CD4-positive, CD25-positive, alpha-beta regulatory T cell (primary cell): Measurements from ENCODE around the gene CXCL14. TPM values are rescaled to one million over a fixed set of nuclear protein-coding genes. Genes with fewer than 3 reads are reported as not detected.

Experiments
- ATAC-seq, 2 donors: fragments of 150-1000 bp; cut with Tn5 transposase; one replicate each; pipeline ENCODE4 v1.10.0; 2021; ENCODE audit warnings: low read depth in 2 of 2, moderate number of reproducible peaks in 2 of 2, moderate library complexity in 1 of 2
- DNase-seq, 3 donors: peaks; one replicate each; pipeline versions ENCODE4 v3.0.0 to v3.0.0-alpha.2; 2012 to 2022; ENCODE audit warnings: mixed read lengths in 1 of 3
- H3K27ac ChIP-seq: one replicate; pipeline ENCODE4 v1.7.0; 2013; ENCODE audit warnings: mild to moderate bottlenecking, low read length; ENCODE audit not compliant: insufficient read depth, poor library complexity, severe bottlenecking
- H3K27me3 ChIP-seq: one replicate; pipeline ENCODE4 v1.7.0; 2013; ENCODE audit warnings: low read length; ENCODE audit not compliant: control insufficient read depth, insufficient read depth
- H3K36me3 ChIP-seq: one replicate; pipeline ENCODE4 v1.7.0; 2013; ENCODE audit warnings: mild to moderate bottlenecking, low read length, moderate library complexity; ENCODE audit not compliant: control insufficient read depth, insufficient read depth
- H3K4me1 ChIP-seq: 2 replicates; pipeline ENCODE4 v1.7.0; 2013; ENCODE audit warnings: mild to moderate bottlenecking, low read length; ENCODE audit not compliant: insufficient read depth, control insufficient read depth, poor library complexity, severe bottlenecking
- H3K4me3 ChIP-seq: one replicate; pipeline ENCODE4 v1.7.0; 2013; ENCODE audit warnings: low read depth, mild to moderate bottlenecking, low read length, moderate library complexity
- H3K9me3 ChIP-seq, 2 experiments: 1 replicate in 1 of 2; 2 replicates in 1 of 2; pipeline ENCODE4 v1.7.0; 2013; ENCODE audit warnings: low read length in 2 of 2, mild to moderate bottlenecking in 1 of 2, moderate library complexity in 1 of 2; ENCODE audit not compliant: control insufficient read depth in 2 of 2
- H3K27ac Mint-ChIP-seq, 3 donors: one replicate each; pipeline ENCODE4 v1.8.0; 2020 to 2022; ENCODE audit warnings: mild to moderate bottlenecking in 3 of 3, mixed read lengths in 3 of 3, moderate library complexity in 2 of 3
- H3K27me3 Mint-ChIP-seq: one replicate; pipeline ENCODE4 v1.8.0; 2022; ENCODE audit warnings: mild to moderate bottlenecking, mixed read lengths
- H3K36me3 Mint-ChIP-seq: one replicate; pipeline ENCODE4 v1.8.0; 2020; ENCODE audit warnings: mixed read lengths
- H3K4me1 Mint-ChIP-seq, 4 donors: one replicate each; pipeline ENCODE4 v1.8.0; 2020 to 2022; ENCODE audit warnings: mixed read lengths in 4 of 4, mild to moderate bottlenecking in 1 of 4
- H3K4me3 Mint-ChIP-seq, 4 donors: one replicate each; pipeline ENCODE4 v1.8.0; 2020 to 2022; ENCODE audit warnings: mild to moderate bottlenecking in 4 of 4, mixed read lengths in 4 of 4, moderate library complexity in 3 of 4
- H3K9me3 Mint-ChIP-seq, 7 donors: one replicate each; pipeline ENCODE4 v1.8.0; 2020 to 2022; ENCODE audit warnings: mixed read lengths in 7 of 7, mild to moderate bottlenecking in 3 of 7, moderate library complexity in 2 of 7
- polyA plus RNA-seq, 4 donors: library from polyadenylated mRNA; unstranded; fragments of 300-500 nt; fragmentation: Illumina TruSeq; gene quantifications; one replicate each; pipeline ENCODE4 v1.2.3, GENCODE V29; 2021
- total RNA-seq: library from RNA; stranded (reverse); gene quantifications from one replicate; pipeline ENCODE4 v1.2.3, GENCODE V29; 2022

The CXCL14 gene
- total and polyA plus RNA-seq, 5 donors from 2014 or later = not detected

DNA sequence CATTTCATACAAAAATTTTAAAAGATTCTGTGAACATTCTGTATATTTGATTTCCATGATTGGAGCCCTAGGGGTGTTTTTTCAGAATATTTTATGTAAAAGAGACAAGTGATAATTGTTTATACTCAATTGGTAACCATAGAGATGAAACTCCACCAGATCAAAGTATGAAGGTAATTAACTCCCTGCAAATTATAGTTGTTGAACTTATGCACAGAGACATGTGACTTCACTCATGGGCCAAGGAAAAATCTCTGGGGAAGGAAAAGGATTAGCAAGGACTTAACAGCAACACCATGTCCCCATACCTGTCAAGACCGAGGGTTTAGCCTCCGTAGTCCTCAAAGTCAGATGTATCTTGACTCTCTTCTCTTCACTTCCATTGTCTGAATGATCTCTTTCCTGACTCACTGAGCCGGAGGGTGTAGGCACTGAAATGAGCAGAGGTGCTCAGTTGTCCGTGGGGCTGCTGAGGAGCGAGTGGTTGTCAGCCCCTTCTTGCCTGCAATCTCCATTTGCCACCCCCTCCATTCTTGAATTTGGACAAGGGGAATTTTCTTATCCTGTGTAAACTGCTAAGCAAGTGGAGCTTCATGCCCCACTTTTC is 17.5 kb upstream of the CXCL14 start:
- H3K4me3 Mint-ChIP-seq = no peak overlapping the region
- H3K4me1 Mint-ChIP-seq = no peaks in the 10 kb centered on the region

DNA sequence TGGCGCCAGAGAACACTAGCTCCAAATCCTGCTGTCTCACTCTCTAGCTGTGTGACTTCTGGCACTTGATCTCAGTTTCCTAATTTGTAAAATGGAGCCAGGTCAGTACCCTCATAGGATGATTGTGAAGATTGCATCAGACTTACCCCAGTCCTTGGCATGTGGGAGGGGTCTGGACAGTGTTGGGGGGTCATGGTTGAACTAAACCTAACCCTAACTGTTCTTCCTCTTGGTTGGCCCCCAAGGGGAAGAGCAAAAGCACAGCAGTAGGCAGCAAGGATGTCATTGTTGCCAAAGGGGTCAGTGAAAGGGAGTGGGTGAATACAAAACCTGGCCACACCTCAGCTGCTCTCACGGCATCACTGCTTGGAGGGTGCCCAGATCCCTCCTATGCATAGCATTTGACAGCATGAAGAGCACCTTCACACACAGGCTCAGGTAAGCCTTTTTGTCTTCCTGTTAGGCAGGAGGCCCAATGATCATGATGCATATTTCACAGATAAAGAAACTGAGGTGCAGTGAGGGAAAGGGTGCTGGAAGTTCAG is 15.7 kb upstream of the CXCL14 start:
- Mint-ChIP-seq H3K27me3 (no peaks in the 10 kb centered on the region), H3K4me3 (no peak overlapping the region), H3K9me3 (peaks cover 0 to 4% (median 0%) of the 10 kb centered on the region in 7 donors), H3K4me1 (no peaks in the 10 kb centered on the region), H3K36me3 (no peaks in the 10 kb centered on the region), H3K27ac (no peak overlapping the region)
- Histone ChIP-seq H3K9me3 (no peaks in the 10 kb centered on the region), H3K36me3 (no peaks in the 10 kb centered on the region), H3K27ac (no peak overlapping the region), H3K4me1 (no peaks in the 10 kb centered on the region), H3K27me3 (no peaks in the 10 kb centered on the region), H3K4me3 (no peak overlapping the region)
- DNase-seq (no peak), ATAC-seq (no peak)

More for the DNA sequence above, 17.5 kb upstream of the CXCL14 start:
- no peaks in the 10 kb centered on the region for H3K27me3 ChIP-seq
- ATAC-seq (no peak), DNase-seq (no peak)
- Mint-ChIP-seq H3K36me3 (no peaks in the 10 kb centered on the region), H3K27ac (no peak overlapping the region), H3K9me3 (peaks cover 0 to 4% (median 0%) of the 10 kb centered on the region in 7 donors), H3K27me3 (no peaks in the 10 kb centered on the region)
- H3K36me3 ChIP-seq = no peaks in the 10 kb centered on the region
- H3K4me3 ChIP-seq = no peak overlapping the region
- H3K9me3 ChIP-seq = no peaks in the 10 kb centered on the region
- H3K27ac ChIP-seq = no peak overlapping the region
- H3K4me1 ChIP-seq = no peaks in the 10 kb centered on the region

DNA sequence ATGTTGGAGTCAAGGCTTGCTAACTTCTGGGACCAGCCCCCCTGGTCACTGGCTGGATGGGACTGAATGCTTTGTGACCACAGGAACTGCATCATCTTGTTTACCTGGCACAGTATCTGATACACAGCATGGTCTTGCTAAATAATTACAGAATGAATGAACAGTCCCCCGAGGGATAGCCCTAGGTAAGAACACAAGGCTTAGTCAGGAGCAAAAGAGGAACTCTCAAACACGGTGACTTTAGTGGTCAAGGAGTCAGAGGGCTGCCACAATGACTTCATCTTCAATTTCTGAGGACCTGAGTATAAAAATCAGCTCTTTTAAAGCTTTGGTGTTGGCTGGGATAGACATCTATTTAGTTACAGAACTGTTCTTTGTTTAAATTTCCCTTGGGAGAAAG is 15.1 kb upstream of the CXCL14 start:
- H3K9me3 Mint-ChIP-seq = peaks cover 0 to 4% (median 0%) of the 10 kb centered on the region in 7 donors
- no peaks in the 10 kb centered on the region for H3K36me3 ChIP-seq
- H3K4me3 ChIP-seq = no peak overlapping the region
- DNase-seq (no peak), ATAC-seq (no peak)
- no peaks in the 10 kb centered on the region for H3K4me1 Mint-ChIP-seq
- no peak overlapping the region for H3K4me3 Mint-ChIP-seq
- no peak overlapping the region for H3K27ac ChIP-seq
- H3K4me1 ChIP-seq = no peaks in the 10 kb centered on the region
- H3K36me3 Mint-ChIP-seq = no peaks in the 10 kb centered on the region
- no peaks in the 10 kb centered on the region for H3K27me3 Mint-ChIP-seq
- no peak overlapping the region for H3K27ac Mint-ChIP-seq
- no peaks in the 10 kb centered on the region for H3K9me3 ChIP-seq
- H3K27me3 ChIP-seq = no peaks in the 10 kb centered on the region

DNA sequence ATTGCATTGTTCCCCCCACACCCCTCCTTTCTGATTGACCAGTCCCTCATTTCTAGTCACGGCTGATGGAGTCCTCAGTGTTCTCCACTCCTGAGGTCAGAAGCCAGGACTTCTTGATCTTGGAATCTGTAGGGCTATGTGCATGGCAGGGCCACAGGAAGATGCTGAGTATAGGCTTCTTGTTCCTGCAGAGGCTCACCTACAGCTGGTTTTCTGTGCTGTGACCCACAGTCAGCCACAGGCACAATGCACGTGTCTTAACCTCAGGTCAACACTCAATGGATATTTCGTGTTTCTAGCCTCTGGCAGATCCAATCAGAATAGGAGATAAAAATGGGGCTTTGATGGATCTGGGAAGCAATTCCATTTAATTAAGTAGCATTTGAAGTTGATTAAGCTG is 14.3 kb upstream of the CXCL14 start:
- no peak for DNase-seq
- ATAC-seq = no peak
- no peaks in the 10 kb centered on the region for H3K4me1 Mint-ChIP-seq
- no peak overlapping the region for H3K4me3 Mint-ChIP-seq
- no peak overlapping the region for H3K27ac Mint-ChIP-seq
- Histone ChIP-seq H3K27me3 (no peaks in the 10 kb centered on the region), H3K4me1 (no peaks in the 10 kb centered on the region), H3K27ac (no peak overlapping the region), H3K9me3 (no peaks in the 10 kb centered on the region), H3K36me3 (no peaks in the 10 kb centered on the region), H3K4me3 (no peak overlapping the region)
- peaks cover 0 to 2% (median 0%) of the 10 kb centered on the region in 7 donors for H3K9me3 Mint-ChIP-seq
- no peaks in the 10 kb centered on the region for H3K27me3 Mint-ChIP-seq
- no peaks in the 10 kb centered on the region for H3K36me3 Mint-ChIP-seq

DNA sequence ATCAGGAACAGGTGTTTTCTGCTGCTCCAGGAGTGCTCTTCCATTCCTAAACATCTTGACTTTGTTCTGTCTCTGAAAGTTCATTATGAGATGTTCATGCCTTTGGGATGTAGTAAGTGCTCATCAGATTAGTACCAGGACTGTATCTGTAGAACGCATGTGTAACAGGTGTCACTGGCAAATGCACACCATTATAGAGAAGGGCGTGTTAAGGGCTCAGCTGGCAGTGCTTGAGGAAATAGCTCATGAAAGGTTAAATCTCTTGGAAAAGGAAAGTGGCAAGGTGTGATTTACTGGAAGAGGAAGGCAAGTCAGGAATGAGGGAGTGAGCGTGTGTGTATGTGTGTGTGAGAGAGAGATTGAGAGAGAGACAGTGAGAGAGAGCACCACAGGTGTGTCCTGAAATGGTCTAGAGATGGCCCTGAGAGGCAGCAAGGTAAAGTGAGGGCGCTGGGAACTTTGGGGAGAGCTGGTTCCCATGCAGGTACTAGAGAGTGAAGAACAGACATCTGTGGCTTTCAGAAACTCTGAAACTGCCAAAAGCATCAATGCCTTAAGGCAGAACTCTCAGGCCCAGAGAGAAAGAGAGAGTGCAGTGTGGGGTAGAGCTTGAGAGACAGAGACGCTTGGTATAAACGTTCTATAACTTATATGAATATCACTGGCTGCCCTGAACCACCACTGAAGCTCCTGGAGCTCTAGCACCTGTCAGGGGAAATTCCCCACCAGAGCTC is 13.7 kb upstream of the CXCL14 start:
- Mint-ChIP-seq H3K36me3 (no peaks in the 10 kb centered on the region), H3K4me1 (no peaks in the 10 kb centered on the region), H3K27ac (no peak overlapping the region), H3K27me3 (no peaks in the 10 kb centered on the region), H3K4me3 (no peak overlapping the region), H3K9me3 (no peaks in the 10 kb centered on the region)
- Histone ChIP-seq H3K27ac (no peak overlapping the region), H3K4me3 (no peak overlapping the region), H3K36me3 (no peaks in the 10 kb centered on the region), H3K4me1 (no peaks in the 10 kb centered on the region), H3K27me3 (no peaks in the 10 kb centered on the region), H3K9me3 (no peaks in the 10 kb centered on the region)
- DNase-seq (no peak), ATAC-seq (no peak)

DNA sequence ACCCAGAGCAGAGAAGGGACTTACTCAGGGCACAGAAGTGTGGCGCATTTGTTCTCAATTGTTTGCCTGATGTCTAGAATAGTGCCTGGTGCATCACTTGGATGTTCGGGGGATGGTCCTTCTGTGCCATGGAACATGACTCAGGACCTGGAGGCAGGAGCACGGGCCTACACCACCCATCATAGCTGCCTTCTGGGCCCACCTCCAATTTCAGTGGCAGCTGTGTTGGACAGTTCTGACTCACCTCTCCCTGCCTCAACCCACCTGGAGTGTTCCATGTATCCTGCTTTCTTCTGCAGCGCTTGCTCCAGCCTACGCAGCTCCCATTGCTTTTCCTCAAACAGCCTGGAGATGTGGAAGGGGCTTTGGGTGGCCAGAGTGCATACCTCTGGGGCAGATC is 12.5 kb upstream of the CXCL14 start:
- Mint-ChIP-seq H3K4me3 (no peak overlapping the region), H3K36me3 (no peaks in the 10 kb centered on the region), H3K27ac (no peak overlapping the region), H3K9me3 (no peaks in the 10 kb centered on the region), H3K27me3 (no peaks in the 10 kb centered on the region), H3K4me1 (no peaks in the 10 kb centered on the region)
- Histone ChIP-seq H3K27ac (no peak overlapping the region), H3K36me3 (no peaks in the 10 kb centered on the region), H3K4me1 (no peaks in the 10 kb centered on the region), H3K9me3 (no peaks in the 10 kb centered on the region), H3K27me3 (no peaks in the 10 kb centered on the region), H3K4me3 (no peak overlapping the region)
- no peak for DNase-seq
- no peak for ATAC-seq

DNA sequence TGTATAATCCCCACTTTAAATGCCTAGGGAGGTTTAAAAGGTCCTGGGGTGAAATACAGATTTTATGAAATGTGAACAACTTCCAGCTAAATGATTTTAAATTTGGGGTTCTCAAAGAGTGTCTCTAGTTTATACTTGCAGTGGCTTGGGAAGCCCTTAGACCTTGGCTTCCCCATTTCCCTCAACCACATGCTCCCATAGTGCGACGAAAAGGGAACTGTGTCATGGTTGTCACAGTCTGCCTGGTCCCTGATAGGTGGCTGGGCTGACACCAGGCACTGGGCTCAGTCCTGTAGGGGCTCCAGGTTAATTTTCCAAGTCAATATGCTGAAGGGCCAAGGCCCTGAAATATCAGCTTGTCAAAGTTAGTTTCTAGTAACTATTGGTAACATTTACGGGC is 10.4 kb upstream of the CXCL14 start:
- Mint-ChIP-seq H3K9me3 (no peaks in the 10 kb centered on the region), H3K27me3 (no peaks in the 10 kb centered on the region), H3K36me3 (no peaks in the 10 kb centered on the region), H3K4me3 (no peak overlapping the region), H3K4me1 (no peaks in the 10 kb centered on the region), H3K27ac (no peak overlapping the region)
- H3K9me3 ChIP-seq = no peaks in the 10 kb centered on the region
- H3K36me3 ChIP-seq = no peaks in the 10 kb centered on the region
- no peak overlapping the region for H3K27ac ChIP-seq
- ATAC-seq = no peak
- H3K4me3 ChIP-seq = no peak overlapping the region
- no peak for DNase-seq
- no peaks in the 10 kb centered on the region for H3K4me1 ChIP-seq
- no peaks in the 10 kb centered on the region for H3K27me3 ChIP-seq
